Keratinocyte (primary cell): Measurements from ENCODE around the gene AARSD1. TPM values are rescaled to one million over a fixed set of nuclear protein-coding genes. Genes with fewer than 3 reads are reported as not detected.
"Not testable (repeated sequence)": the region's sequence is repeated elsewhere in the genome, so short reads cannot be mapped to it uniquely, and the experiment has no call there.

ENCODE experiments used
- DNase-seq: peaks from one replicate; pipeline ENCODE4 v3.0.0-alpha.2; 2011; ENCODE audit warnings: low read depth, missing footprints, low spot score
- FAIRE-seq: peaks from 2 replicates; lab custom pipeline; 2011; peaks lifted over from hg19 to GRCh38; lab: Jason Lieb, UNC
- H2AFZ ChIP-seq: 2 replicates; pipeline ENCODE4 v1.6.0; 2012; ENCODE audit warnings: low read length, control low read depth, inconsistent platforms; ENCODE audit not compliant: control insufficient read depth
- H3K27ac ChIP-seq: 2 replicates; pipeline ENCODE4 v1.5.1; 2011; ENCODE audit warnings: low read length; ENCODE audit not compliant: control insufficient read depth, insufficient read depth
- H3K27me3 ChIP-seq: 3 replicates; pipeline ENCODE4 v1.6.0; 2011; ENCODE audit warnings: low read length; ENCODE audit not compliant: control insufficient read depth, insufficient read depth; ENCODE audit errors: extremely low read depth
- H3K36me3 ChIP-seq, 2 experiments: 2 replicates in 1 of 2; 3 replicates in 1 of 2; pipeline ENCODE4 v1.5.1; 2011; ENCODE audit warnings: low read length in 2 of 2, mild to moderate bottlenecking in 1 of 2; ENCODE audit not compliant: control insufficient read depth in 2 of 2, insufficient read depth in 2 of 2; ENCODE audit errors: extremely low read depth in 1 of 2
- H3K4me1 ChIP-seq: 3 replicates; pipeline ENCODE4 v1.5.1; 2011; ENCODE audit warnings: low read length; ENCODE audit not compliant: control insufficient read depth, insufficient read depth; ENCODE audit errors: extremely low read depth
- H3K4me2 ChIP-seq: 3 replicates; pipeline ENCODE4 v1.6.0; 2011; ENCODE audit warnings: low read depth, low read length; ENCODE audit not compliant: control insufficient read depth, insufficient read depth; ENCODE audit errors: extremely low read depth
- H3K4me3 ChIP-seq, 3 experiments: fragments of 200-600 bp in 1 of 3; sonication (generic) in 1 of 3; 2 replicates in 2 of 3; 3 replicates in 1 of 3; pipeline ENCODE4 v1.5.1; 2011 to 2016; ENCODE audit warnings: low read length in 3 of 3, mild to moderate bottlenecking in 3 of 3, control low read depth in 2 of 3, inconsistent platforms in 1 of 3, low read depth in 1 of 3, mixed read lengths in 1 of 3, mixed run types in 1 of 3, moderate library complexity in 1 of 3; ENCODE audit not compliant: control insufficient read depth in 2 of 3, insufficient read depth in 2 of 3; ENCODE audit errors: extremely low read depth in 1 of 3
- H3K79me2 ChIP-seq: 2 replicates; pipeline ENCODE4 v1.6.0; 2012; ENCODE audit warnings: low read length; ENCODE audit not compliant: control insufficient read depth, insufficient read depth
- H3K9ac ChIP-seq: 3 replicates; pipeline ENCODE4 v1.6.0; 2011; ENCODE audit warnings: low read length; ENCODE audit not compliant: control insufficient read depth, insufficient read depth; ENCODE audit errors: extremely low read depth
- H3K9me1 ChIP-seq: 3 replicates; pipeline ENCODE4 v1.6.0; 2011; ENCODE audit warnings: low read length; ENCODE audit not compliant: control insufficient read depth, insufficient read depth; ENCODE audit errors: extremely low read depth
- H3K9me3 ChIP-seq: 2 replicates; pipeline ENCODE4 v1.5.1; 2012; ENCODE audit warnings: low read depth, low read length; ENCODE audit not compliant: control insufficient read depth
- H4K20me1 ChIP-seq: 3 replicates; pipeline ENCODE4 v1.6.0; 2011; ENCODE audit warnings: low read length; ENCODE audit not compliant: control insufficient read depth, insufficient read depth; ENCODE audit errors: extremely low read depth
- EZH2 ChIP-seq: IDR thresholded peaks from one replicate; pipeline ENCODE4 v1.6.1; 2012; ENCODE audit warnings: inconsistent platforms, mild to moderate bottlenecking, low read length, moderate library complexity
- dilution Hi-C: fragments of 300-500 bp; cut with MboI; formaldehyde crosslinking; loops from one replicate; pipeline ENCODE4 v1.7.0; 2020; ENCODE audit warnings: low sequenced_read_pairs; ENCODE audit not compliant: extremely low pct_ligation_motif_present
- polyA plus RNA-seq, 5 experiments: library from polyadenylated mRNA; depleted of rRNA in 3 of 5; stranded (reverse) in 3 of 5; stranded (forward) in 1 of 5; unstranded in 1 of 5; fragments of >200 nt; gene quantifications; 1 replicate in 1 of 5; 2 replicates in 3 of 5; 3 replicates in 1 of 5; pipeline versions ENCODE4 v1.2.1 to v1.2.3, GENCODE V29; 2011 to 2012; ENCODE audit warnings: missing spikeins in 2 of 5, low read depth in 1 of 5, low replicate concordance in 1 of 5
- TF ChIP-seq, protein P1 (sequence below), 3 experiments: IDR thresholded peaks in 1 of 3; conservative IDR thresholded peaks in 1 of 3; optimal IDR thresholded peaks in 1 of 3; 2 replicates in 2 of 3; 3 replicates in 1 of 3; pipeline versions ENCODE3 to v1.5.1; 2011; ENCODE audit warnings: low read length in 3 of 3, mild to moderate bottlenecking in 3 of 3, moderate library complexity in 2 of 3, control low read depth in 1 of 3, inconsistent platforms in 1 of 3; ENCODE audit not compliant: insufficient read depth in 2 of 3; ENCODE audit errors: extremely low read depth in 1 of 3

The AARSD1 gene
- polyA plus RNA-seq, 1 donor (not counting 4 experiments of a cell fraction or from before 2014, with no cell fraction given) = 49.3 TPM

- H3K9me1 ChIP-seq, H3K9ac ChIP-seq, H3K4me3 ChIP-seq, DNase-seq, FAIRE-seq, H3K4me1 ChIP-seq, H2AFZ ChIP-seq, H3K27ac ChIP-seq, dilution Hi-C loops, H3K36me3 ChIP-seq, H3K79me2 ChIP-seq, H4K20me1 ChIP-seq, H3K27me3 ChIP-seq, H3K9me3 ChIP-seq, H3K4me2 ChIP-seq: not testable (repeated sequence)
Measured at GRCh38 chr17:42915288-42915687, 49.0 kb downstream of the AARSD1 start.

DNA sequence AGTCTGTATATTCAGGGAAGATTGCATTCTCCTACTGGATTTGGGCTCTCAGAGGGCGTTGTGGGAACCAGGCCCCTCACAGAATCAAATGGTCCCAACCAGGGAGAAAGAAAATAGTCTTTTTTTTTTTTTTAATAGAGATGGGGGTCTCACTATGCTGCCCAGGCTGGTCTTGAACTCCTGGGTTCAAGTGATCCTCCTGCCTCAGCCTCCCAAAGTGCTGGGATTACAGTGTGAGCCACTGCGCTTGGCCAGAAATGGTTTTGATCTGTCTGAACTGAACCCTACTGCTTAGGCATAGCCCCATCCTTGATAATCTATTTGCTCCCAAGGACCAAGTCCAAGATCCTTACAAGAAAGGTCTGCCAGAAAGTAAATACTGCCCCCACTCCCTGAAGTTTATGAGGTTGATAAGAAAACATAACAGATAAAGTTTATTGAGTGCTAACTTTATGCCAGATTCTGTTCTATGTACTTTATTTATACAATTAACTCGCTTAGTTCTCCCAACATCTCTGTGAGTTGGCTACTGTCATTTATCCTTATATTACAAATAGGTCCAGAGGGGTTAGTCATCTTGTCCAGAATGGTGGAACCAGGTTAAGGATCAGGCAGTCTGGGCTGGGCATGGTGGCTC lies 50.2 kb downstream of the AARSD1 start:
- no peak for TF ChIP-seq EZH2
- TF ChIP-seq, protein P1, sequence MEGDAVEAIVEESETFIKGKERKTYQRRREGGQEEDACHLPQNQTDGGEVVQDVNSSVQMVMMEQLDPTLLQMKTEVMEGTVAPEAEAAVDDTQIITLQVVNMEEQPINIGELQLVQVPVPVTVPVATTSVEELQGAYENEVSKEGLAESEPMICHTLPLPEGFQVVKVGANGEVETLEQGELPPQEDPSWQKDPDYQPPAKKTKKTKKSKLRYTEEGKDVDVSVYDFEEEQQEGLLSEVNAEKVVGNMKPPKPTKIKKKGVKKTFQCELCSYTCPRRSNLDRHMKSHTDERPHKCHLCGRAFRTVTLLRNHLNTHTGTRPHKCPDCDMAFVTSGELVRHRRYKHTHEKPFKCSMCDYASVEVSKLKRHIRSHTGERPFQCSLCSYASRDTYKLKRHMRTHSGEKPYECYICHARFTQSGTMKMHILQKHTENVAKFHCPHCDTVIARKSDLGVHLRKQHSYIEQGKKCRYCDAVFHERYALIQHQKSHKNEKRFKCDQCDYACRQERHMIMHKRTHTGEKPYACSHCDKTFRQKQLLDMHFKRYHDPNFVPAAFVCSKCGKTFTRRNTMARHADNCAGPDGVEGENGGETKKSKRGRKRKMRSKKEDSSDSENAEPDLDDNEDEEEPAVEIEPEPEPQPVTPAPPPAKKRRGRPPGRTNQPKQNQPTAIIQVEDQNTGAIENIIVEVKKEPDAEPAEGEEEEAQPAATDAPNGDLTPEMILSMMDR (optimal IDR thresholded peaks at IDR 0.05 in 1 of 3, IDR thresholded peaks at IDR 0.05 in 1 of 3, conservative IDR thresholded peaks at IDR 0.05 in 1 of 3; ENCODE audit: extremely low read depth in 1 of 3, insufficient read depth in 2 of 3, low read length in 3 of 3) = no peak
- Histone ChIP-seq H3K9me3 (no peaks in the 10 kb centered on the region), H3K27me3 (peaks cover 6% of the 10 kb centered on the region), H3K79me2 (no peaks in the 10 kb centered on the region), H3K9me1 (no peaks in the 10 kb centered on the region), H3K9ac (no peak overlapping the region), H3K4me2 (no peak overlapping the region), H3K27ac (no peak overlapping the region), H3K4me3 (no peak overlapping the region), H4K20me1 (no peaks in the 10 kb centered on the region), H3K36me3 (no peaks in the 10 kb centered on the region), H2AFZ (no peak overlapping the region), H3K4me1 (no peaks in the 10 kb centered on the region)
- no peak for DNase-seq
- dilution Hi-C loops = no loop called here
- FAIRE-seq = no peak

- Histone ChIP-seq H3K27ac (no peak overlapping the region), H4K20me1 (no peaks in the 10 kb centered on the region), H3K79me2 (no peaks in the 10 kb centered on the region), H2AFZ (no peak overlapping the region), H3K4me2 (no peak overlapping the region), H3K36me3 (no peaks in the 10 kb centered on the region), H3K9me1 (no peaks in the 10 kb centered on the region), H3K4me1 (no peaks in the 10 kb centered on the region), H3K9me3 (no peaks in the 10 kb centered on the region), H3K9ac (no peak overlapping the region), H3K4me3 (no peak overlapping the region), H3K27me3 (peaks cover 6% of the 10 kb centered on the region)
- FAIRE-seq = peak; percentile 36
- no peak for DNase-seq
- TF ChIP-seq, protein P1 (optimal IDR thresholded peaks at IDR 0.05 in 1 of 3, IDR thresholded peaks at IDR 0.05 in 1 of 3, conservative IDR thresholded peaks at IDR 0.05 in 1 of 3; ENCODE audit: extremely low read depth in 1 of 3, insufficient read depth in 2 of 3, low read length in 3 of 3) = no peak
- no peak for TF ChIP-seq EZH2
- dilution Hi-C loops = no loop called here
Measured at GRCh38 chr17:42913522-42913921, 50.7 kb downstream of the AARSD1 start.
